HG02610 (cell line): ENCODE measurements around the gene MLF2.

Source experiments
- ATAC-seq: cut with Tn5 transposase; IDR thresholded peaks from one replicate; pipeline ENCODE4 v1.9.1; 2021; ENCODE audit warnings: mild to moderate bottlenecking, moderate library complexity; ENCODE audit not compliant: unreplicated experiment

The MLF2 gene

GRCh38 chr12:6752921-6753771, at the start of gene MLF2:
Gene MLF2, minus strand, starts transcription at chr12:6753141. Its CDS starts 807 bp downstream, at chr12:6752334.
- ATAC-seq = peak; percentile 92

DNA sequence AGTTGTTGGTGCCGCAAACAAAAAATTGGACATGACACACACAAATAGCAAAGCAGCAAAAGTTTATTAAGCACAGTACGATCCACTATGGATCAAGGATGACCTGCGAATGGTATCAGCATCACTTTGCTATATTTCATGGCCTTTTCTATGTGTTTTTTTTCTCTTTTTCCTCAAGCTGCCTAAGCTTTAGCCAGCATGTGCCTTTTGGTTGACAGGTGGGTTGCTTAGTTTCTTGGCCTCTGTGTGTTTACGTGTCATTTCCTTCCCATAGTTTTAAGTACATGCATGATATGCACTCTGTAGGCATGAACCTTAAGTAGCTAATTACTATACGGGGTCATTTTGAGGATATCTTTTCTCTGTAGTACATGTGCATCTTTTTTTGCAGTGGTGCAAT, 46.2 kb upstream of the MLF2 start:
- no peak for ATAC-seq

DNA sequence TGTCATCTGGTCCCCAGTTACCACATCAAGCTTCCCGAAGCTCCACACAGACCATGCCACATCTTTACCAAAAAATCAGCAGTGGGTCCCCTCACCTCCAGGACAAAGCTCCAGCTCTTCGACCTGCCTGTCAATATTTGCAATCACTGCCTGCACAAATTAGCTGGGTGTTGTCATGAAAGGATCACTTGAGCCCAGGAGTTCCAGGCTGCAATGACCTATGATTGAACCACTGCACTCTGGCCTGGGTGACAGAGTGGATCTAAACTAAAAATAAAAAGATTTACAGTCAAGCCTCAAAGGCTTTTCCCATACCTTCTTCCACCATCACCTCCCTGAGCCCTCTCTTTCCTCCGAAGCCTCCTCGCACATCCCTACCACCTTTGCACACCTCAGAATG, 43.6 kb upstream of the MLF2 start:
- no peak for ATAC-seq

GRCh38 chr12:6795088-6795487, 42.1 kb upstream of the MLF2 start:
- ATAC-seq = no peak

DNA sequence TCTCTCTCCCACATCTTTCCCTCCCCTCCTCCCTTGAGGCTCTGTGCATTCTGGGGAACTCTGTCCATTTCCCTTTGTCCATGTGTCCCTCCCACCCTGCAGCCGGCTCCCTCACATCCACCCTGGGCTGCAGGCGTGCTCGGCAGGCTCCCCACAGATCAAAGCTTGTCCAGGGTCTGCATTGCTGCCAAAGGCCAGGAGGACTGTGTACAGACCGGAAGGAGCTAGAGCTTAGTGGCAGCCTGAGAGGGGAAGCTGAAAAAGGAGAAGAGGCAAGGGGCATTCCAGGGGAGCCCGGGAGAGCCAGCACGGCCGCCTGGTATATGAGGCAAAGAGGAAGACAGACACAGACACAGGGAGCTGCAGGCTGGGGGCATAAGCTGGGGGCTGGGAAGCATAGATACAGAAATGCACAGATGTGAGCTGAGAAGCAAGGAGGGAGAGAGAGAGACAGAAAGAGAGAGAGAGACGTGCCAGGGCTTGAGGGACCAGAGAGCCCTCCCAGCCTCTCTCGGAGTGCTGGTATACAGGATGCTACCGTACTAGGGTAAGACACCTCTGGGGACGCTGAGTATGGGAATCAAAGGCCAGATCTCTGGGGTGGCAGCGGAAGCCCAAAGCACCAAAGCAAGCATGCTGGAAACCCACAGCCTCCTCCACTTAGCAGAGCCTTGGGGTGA, 39.7 kb upstream of the MLF2 start:
- peak; percentile 60 for ATAC-seq

DNA sequence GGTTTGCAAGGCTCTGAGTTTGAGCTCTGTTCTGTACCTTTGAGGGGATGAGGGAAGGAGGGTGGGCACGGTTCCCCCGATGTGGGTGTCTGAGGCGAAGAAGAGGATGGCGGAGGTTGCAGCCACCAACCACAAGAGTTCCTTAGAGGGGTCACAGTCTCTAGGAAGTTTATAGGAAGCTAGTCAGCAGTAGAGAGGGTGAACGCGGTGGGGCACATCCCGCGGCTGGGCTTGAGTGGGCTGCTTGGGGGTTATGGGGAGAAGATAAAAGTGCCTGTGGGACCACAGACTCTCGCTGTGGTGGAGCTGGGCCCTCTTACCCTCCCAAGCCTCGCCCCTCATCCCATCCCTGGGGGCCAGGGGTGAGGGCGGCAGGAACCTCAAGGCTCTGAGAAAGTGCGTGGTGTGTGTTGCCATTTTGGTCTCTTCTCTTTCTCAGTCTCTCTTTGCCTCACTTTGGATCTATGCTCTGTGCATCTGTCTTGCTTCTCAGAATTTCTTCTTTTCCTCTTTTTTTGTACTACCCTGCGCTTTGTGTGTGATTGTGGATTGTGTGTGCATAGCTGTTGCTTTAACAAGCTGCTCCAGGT, 39.1 kb upstream of the MLF2 start:
- ATAC-seq = peak; percentile 3

DNA sequence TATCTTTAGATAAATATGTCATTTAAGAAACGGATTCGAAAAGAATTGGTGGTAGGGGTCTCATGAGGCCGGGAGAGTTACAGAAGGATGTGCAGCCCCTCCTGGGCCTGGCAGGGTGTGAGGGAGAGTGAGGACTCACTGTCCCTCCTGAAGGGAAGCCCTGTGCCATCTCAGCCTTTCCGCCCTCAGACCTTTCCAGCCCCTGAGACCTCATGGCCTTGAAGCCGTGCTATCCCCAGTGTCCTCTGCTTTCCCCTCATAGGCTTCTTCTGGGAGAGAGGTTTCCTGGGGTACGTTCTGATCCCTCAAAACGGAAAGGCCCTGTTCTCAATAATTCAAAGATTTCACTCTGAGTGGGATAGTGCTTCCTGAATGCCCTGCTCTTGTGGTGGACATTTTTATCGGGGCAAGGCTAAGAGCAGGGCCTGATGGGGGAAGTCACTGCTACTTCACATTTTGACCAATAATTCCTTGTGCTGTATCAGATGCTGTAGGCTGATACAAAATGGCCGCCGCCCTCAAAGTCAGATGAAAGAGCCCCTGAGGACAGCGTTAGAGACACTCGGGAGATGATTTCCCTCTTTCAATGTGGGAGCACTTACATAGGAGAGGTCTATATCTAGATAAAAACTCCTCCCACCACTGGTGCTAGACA, 37.7 kb upstream of the MLF2 start:
- no peak for ATAC-seq

DNA sequence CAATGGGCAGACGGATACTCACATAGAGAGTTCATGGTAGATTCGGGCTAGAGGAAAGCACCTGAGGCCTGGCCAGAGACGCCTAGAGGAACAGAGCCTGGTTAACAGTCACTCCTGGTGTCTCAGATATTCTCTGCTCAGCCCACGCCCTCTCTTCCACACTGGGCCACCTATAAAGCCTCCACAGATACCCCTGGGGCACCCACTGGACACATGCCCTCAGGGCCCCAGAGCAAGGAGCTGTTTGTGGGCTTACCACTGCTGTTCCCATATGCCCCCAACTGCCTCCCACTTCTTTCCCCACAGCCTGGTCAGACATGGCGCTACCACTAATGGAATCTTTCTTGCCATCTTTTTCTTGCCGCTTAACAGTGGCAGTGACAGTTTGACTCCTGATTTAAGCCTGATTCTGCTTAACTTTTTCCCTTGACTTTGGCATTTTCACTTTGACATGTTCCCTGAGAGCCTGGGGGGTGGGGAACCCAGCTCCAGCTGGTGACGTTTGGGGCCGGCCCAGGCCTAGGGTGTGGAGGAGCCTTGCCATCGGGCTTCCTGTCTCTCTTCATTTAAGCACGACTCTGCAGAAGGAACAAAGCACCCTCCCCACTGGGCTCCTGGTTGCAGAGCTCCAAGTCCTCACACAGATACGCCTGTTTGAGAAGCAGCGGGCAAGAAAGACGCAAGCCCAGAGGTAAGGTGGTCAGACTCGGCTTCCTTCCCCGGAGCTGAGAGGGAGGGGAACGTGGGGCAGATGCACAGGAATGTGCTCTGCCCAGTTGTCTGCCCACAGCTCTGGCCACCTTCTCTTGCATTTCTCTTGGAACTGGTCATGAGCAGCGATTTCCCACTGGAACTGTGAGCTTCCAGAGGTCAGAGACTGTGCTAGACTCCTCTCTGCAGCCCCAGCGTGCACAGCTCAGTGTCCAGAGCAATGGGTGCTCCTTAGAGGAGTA, 36.3 kb upstream of the MLF2 start, which contains the start of gene CD4:
Gene CD4, plus strand, starts transcription at position 557 of the 953 bp plus-strand sequence. CDS start 10,611 bp downstream, outside the sequence.
- no peak for ATAC-seq

GRCh38 chr12:6787309-6787708, 34.4 kb upstream of the MLF2 start:
- ATAC-seq = no peak

DNA sequence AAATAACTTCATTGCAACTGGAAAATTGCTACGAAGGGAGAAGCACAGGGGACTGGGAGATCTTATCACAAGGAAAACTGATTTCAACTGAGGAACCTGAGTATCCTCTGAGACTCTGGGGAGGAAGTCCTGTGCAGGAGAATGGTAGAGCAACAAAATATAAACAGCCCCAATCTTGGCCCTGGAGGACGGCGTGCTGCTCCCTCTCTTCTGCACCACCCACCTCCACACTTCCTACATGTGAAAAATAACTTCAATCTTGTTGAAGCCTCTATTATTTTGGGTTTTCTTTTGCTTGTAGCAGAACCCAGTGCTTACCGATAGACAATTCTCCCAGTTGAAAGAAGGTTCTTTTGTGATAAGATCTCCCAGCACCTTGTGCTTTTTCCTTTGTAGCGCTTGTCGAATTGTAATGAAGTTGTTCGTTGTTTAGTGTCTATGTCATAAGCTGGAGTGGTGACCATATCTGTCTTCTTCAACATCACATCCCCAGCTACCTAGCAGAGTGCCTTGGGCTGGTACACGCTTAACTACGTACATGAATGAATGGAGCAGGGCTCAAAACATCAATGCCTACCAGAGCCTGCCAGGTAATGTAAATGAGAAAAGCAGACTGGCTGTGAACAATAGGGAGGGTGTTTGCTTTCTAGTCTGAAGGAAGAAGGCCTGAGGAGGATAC, 33.6 kb upstream of the MLF2 start:
- ATAC-seq = no peak

DNA sequence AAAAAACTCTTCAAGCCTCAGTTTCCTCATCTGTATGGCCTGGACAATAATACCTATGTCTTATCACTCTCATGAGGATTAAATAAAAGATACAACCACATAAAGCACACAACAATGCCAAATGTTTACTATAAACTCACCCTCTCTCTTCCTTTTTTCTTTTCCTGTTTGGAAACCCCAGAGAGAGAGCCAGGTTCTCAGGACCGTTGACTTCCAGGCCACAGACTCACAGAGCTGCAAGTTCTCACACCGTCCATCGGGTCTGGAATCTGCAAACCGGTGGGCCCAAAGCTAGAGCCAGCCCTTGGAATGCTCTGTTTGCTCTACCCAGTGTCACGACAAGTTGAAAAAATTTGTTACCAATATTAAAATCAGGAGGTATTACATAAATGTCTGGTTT, 31.8 kb upstream of the MLF2 start:
- no peak for ATAC-seq

- no peak for ATAC-seq
Observed at GRCh38 chr12:6784296-6784695, 31.4 kb upstream of the MLF2 start.

DNA sequence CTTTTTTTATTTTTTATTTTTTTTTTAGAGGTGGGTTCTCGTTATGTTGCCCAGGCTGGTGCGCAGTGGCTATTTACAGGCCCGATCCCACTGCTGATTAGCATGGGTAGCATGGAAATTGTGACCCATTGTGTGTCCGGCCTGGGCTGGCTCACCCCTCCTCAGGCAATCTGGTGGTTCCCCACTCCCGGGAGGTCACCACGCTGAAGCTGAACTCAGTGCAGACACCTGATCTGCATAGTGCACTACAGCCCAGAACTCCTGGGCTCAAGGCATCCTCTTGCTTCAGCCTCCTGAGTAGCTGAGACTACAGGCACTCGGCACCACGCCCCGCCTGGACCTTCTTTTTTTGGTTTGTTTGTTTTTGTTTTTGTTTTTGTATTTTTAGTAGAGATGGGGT, 30.9 kb upstream of the MLF2 start:
- no peak for ATAC-seq

DNA sequence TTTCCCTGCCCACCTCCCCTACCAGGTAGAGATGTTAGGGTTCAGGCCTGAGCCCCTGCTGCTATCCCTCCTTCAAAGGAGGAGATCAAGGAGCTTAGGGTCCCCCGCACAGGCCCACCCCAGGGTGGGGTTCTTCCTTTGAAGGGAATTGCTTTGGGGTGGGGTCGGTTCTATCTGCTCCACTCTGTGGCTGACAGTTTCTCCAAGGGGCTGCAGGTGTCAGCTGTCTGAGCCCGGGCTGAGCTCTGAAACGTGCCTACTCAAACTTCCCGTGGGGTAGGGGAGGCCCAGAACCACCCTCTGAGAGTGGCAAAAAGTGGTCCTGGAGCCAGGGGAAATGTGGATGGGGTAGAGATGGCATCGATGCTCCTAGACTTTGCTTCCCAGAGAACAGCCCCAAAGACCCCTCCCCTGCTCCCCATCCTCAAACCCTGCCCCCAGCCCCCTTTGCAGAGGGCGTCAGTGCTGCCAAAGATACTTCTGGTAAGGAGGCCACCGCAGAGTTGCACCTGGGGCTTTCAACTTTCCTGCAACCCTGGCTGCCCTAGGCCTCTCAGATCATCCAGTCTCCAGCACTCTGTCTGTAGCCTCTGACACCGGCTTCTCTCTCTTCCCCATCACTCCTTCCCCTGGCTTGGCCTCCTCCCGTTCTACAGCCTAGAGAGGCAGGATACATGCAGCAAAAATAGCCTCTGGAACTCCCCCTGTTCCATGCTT, 30.1 kb upstream of the MLF2 start:
- no peak for ATAC-seq

GRCh38 chr12:6782119-6782518, 29.2 kb upstream of the MLF2 start:
- ATAC-seq = no peak

DNA sequence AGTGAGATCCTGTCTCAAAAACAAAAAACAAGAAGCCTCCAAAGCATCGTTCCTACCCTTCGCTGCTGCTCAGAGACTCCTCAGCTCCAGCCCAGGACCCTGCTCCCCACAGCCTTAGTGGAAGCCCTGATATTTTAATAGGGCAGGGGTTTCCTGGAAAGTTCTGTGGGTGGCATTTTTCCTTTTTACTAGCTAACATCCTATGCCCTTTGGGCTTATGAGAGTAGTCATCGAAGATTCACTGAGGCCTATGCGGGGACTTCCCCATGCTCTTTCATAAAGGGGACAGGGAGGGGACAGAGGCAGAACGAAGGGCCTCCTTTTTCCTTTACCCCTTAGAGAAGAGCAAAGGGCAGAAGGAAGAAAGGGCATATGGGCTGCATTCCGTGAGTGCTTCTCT, 27.6 kb upstream of the MLF2 start:
- no peak for ATAC-seq

DNA sequence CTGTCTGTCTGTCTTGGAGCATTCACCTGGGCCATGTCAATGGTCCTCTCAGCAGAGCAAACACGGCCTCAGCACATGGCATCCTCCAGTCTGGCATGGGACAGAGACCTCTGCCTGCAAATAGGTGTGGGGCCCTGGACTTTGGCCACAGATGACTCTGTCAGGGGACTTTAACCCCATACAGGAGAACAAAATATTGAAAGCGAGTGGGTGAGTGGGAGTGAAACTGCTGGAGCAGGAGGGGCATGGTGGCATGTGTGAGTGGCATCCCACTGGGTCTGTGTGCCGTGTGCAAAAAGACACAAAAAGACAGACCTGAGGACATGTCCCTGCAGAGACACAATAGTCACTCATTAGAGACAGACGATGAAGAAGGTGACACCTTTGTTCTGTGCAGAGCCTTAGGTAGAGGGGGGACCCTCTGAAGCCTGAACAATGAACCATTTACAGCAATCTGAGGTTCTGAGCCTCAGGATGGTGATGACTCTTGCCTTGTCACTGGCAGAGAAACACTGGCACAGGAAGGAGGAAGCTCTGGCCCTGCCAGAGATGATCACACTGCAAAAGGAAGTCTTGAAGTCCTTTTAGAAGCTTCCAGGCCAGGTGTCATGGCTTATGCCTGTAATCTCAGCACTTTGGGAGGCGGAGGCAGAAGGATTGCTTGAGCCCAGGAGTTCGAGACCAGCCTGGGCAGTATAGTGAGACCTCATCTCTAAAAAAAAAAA, 26.9 kb upstream of the MLF2 start:
- no peak for ATAC-seq
